Measurements from ENCODE around the gene MED15.

GRCh38 chr22:20495861-20496681 is 11.3 kb upstream of the MED15 start:
- TF ChIP-seq POLR2AphosphoS5 (IDR thresholded peaks at IDR 0.05; ENCODE audit: low read depth), result peak; percentile 18; the same call in 1 of the 2 replicates
- peak; percentile 87 to 95 for TF ChIP-seq CTCF (conservative IDR thresholded peaks at IDR 0.05; ENCODE audit: low read depth in 2 of 2)
- no peak for TF ChIP-seq EZH2 (IDR thresholded peaks at IDR 0.05; ENCODE audit: low read depth, unreplicated experiment)
- TF ChIP-seq NANOG (IDR thresholded peaks at IDR 0.05; ENCODE audit: borderline replicate concordance), result no peak
- no peak for TF ChIP-seq EZH2phosphoT487 (IDR thresholded peaks at IDR 0.05; ENCODE audit: unreplicated experiment)
- TF ChIP-seq STAT1 (IDR thresholded peaks at IDR 0.05; ENCODE audit: unreplicated experiment), result no peak
- no peak for TF ChIP-seq JUNB (IDR thresholded peaks at IDR 0.05; ENCODE audit: unreplicated experiment)
- TF ChIP-seq CREB1 (CRISPR knock-in tag; IDR thresholded peaks at IDR 0.05; ENCODE audit: low read depth), result peak; percentile 33; the same call in 1 of the 2 replicates
- no peak for TF ChIP-seq ZNF331 (CRISPR knock-in tag; IDR thresholded peaks at IDR 0.05; ENCODE audit: low read depth)
